Measurements from ENCODE around the gene PTPRE. TPM values are rescaled to one million over a fixed set of nuclear protein-coding genes. Genes with fewer than 3 reads are reported as not detected.

Gene PTPRE, protein sequence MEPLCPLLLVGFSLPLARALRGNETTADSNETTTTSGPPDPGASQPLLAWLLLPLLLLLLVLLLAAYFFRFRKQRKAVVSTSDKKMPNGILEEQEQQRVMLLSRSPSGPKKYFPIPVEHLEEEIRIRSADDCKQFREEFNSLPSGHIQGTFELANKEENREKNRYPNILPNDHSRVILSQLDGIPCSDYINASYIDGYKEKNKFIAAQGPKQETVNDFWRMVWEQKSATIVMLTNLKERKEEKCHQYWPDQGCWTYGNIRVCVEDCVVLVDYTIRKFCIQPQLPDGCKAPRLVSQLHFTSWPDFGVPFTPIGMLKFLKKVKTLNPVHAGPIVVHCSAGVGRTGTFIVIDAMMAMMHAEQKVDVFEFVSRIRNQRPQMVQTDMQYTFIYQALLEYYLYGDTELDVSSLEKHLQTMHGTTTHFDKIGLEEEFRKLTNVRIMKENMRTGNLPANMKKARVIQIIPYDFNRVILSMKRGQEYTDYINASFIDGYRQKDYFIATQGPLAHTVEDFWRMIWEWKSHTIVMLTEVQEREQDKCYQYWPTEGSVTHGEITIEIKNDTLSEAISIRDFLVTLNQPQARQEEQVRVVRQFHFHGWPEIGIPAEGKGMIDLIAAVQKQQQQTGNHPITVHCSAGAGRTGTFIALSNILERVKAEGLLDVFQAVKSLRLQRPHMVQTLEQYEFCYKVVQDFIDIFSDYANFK
- total RNA-seq = 0.72 and 7.8 TPM in 2 replicates

DNA sequence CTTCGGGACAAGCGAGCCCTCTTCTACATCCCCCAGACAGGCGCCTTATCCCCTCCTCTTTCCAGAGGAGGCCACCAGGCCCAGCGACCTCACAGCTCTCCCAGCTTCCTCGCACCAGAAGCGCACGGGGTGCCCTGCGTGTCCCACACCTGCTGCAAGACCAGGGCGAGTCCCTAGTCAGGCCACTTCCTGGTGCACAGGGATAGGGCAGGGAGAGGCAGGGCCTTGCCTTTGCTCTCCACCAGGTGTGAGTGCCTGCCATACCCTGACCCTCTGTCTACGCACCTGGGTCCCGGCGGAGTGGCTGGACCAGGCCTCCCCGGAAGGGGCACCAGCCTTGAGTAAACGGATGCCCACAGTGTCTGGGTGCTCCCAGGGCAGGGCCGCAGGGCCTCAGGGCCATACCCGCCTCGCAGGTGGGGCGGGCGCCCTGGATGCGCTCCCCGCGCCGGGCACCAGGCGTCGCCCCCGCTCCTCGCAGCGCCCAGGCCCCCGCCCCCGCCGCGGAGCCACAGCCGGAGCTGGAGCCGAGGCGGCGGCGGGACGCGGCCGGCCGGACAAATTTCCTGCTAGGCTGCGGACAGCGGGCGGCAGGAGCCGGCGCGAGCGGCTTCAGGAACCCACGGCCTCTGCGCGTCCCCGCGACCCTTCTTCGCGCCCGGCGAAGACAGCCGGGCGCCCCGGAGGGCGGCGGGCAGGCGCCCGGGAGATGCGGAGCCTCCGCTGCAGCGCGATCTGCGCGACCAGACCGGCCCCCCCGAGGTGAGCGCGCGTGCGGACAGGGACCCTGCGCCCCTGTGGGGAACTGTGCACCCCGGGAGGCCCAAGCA is at the start of gene PTPRE:
TSS of gene PTPRE (plus strand) at position 556 of the 830 bp plus-strand sequence. CDS start 133,779 bp downstream, outside the sequence.

DNA sequence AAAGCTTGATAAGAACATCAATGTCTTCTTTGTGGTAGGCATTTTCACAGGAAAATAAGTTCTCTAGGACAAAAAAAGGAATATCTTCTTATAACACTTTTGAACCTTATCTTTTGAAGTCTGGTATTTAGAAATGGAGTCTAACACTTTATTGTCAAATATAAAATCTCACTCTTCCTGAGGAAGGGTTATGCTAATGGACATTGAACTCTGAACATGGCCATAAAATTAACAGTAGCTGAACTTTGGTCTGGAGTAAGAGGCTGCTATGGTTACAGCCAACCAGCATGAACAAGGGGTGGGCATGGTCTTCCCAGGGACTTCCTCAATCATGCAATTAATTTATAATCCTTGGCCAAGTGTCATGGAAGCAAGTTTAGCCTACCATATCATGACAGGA is 14.2 kb upstream of the PTPRE start, which contains the start of gene CLRN3:
TSS of gene CLRN3 (minus strand) at position 199 of the 400 bp plus-strand sequence. CDS start at position 42, 157 bp downstream.

DNA sequence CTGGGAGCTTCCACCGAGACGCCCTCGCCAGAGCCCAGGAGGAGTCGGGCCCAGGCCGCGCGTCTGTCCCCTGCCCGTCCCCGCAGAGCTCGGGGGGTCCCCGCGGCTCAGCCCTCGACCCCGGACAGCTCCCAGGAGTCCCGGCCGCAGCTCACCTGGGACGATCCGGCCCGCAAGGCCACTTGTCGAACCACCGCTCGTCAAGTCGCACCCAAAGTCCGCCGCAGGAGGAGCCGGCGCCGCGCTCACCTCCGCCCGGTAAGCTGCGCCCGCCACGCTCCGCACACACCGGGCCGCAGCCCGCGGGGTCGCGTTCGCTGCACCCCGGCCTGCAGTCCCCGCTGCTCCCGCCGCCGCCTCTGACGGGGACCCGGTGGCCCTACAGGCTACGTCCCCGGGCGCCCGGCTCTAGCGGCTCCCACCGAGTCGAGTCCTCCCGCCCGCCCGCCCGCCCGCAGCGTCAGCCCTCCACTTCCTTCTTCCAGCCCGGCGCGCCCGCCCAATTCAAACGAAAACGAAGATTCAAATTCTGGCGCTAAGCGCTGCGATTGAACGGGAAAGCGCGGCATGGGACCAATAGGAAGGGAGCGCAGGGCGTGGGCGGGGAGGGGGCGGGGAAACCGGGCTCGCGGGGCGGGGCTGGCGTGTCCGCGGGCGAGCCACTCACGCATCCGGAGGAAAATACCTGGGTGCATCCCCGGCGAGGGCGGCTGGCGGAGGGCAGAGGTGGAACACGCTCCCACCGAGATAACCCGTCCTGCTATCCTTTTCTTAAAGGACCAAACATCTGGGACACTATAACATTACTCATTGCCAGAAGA is 219.3 kb downstream of the PTPRE start, which contains the start of gene MKI67:
TSS of gene MKI67 (minus strand) at position 480 of the 821 bp plus-strand sequence. CDS start 756 bp downstream, outside the sequence.

Other genes starting within 250 kb of the PTPRE start
- not detected in 2 replicates for gene FOXI2, start 169.9 kb upstream of the PTPRE start, total RNA-seq
- not detected in 2 replicates for gene CLRN3, start 14.2 kb upstream of the PTPRE start, total RNA-seq
- 16.5 and 19.7 TPM in 2 replicates for gene MKI67, start 219.3 kb downstream of the PTPRE start, total RNA-seq

All from epithelial cell of alveolus of lung (primary cell).